Measurements from ENCODE around the gene THUMPD1. TPM values are rescaled to one million over a fixed set of nuclear protein-coding genes. Genes with fewer than 3 reads are reported as not detected.
"Not testable (repeated sequence)": the region's sequence is repeated elsewhere in the genome, so short reads cannot be mapped to it uniquely, and the experiment has no call there.

THUMPD1 gene
- total and polyA plus RNA-seq, 10 of the 15 experiments (the other 5 are each of a cell fraction or from before 2014, with no cell fraction given), result 21.5 to 49.5 (median 36.9) TPM

DNA sequence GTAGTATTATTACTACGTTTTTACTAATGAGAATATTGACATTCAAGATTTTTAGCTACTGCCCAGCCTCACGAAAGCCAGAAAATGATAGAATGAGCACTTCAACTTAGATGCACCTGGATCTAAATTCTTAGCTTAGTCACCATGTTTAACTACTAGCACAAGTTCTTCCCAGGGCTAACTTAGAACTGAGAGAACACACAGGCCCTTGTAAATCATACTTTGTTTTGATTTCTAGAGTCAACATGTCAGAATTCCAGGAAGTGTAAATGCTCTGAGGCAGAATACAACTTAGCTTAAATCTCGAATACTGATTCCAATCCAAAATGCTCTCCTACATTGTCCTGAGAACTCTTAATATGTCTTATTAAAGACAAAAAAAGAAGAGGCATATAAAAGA is 37.3 kb downstream of the THUMPD1 start (continued):
- TF ChIP-seq, protein P1, sequence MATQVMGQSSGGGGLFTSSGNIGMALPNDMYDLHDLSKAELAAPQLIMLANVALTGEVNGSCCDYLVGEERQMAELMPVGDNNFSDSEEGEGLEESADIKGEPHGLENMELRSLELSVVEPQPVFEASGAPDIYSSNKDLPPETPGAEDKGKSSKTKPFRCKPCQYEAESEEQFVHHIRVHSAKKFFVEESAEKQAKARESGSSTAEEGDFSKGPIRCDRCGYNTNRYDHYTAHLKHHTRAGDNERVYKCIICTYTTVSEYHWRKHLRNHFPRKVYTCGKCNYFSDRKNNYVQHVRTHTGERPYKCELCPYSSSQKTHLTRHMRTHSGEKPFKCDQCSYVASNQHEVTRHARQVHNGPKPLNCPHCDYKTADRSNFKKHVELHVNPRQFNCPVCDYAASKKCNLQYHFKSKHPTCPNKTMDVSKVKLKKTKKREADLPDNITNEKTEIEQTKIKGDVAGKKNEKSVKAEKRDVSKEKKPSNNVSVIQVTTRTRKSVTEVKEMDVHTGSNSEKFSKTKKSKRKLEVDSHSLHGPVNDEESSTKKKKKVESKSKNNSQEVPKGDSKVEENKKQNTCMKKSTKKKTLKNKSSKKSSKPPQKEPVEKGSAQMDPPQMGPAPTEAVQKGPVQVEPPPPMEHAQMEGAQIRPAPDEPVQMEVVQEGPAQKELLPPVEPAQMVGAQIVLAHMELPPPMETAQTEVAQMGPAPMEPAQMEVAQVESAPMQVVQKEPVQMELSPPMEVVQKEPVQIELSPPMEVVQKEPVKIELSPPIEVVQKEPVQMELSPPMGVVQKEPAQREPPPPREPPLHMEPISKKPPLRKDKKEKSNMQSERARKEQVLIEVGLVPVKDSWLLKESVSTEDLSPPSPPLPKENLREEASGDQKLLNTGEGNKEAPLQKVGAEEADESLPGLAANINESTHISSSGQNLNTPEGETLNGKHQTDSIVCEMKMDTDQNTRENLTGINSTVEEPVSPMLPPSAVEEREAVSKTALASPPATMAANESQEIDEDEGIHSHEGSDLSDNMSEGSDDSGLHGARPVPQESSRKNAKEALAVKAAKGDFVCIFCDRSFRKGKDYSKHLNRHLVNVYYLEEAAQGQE (IDR thresholded peaks at IDR 0.05; ENCODE audit: low read depth, low read length), result no peak
- no peak for TF ChIP-seq RUNX3 (IDR thresholded peaks at IDR 0.05; ENCODE audit: low read length)
- no peak for TF ChIP-seq SMC3 (IDR thresholded peaks at IDR 0.05; ENCODE audit: borderline replicate concordance, low read length)
- TF ChIP-seq MEF2A (IDR thresholded peaks at IDR 0.05; ENCODE audit: insufficient read depth, low read depth, low read length), result no peak
- no peak for TF ChIP-seq ZBTB11 (CRISPR knock-in tag; IDR thresholded peaks at IDR 0.05)
- TF ChIP-seq MTA3 (IDR thresholded peaks at IDR 0.05; ENCODE audit: borderline replicate concordance, low read length), result no peak

DNA sequence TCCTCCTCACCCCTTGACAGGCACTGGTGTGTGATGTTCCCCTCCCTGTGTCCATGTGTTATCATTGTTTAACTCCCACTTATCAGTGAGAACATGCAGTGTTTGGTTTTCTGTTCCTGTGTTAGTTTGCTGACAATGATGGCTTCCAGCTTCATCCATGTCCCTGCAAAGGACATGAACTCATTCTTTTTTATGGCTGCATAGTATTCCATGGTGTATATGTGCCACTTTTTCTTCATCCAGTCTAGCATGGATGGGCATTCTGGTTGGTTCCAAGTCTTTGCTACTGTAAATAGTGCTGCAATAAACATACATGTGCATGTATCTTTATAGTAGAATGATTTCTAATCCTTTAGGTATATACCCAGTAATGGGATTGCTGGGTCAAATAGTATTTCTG is 39.9 kb downstream of the THUMPD1 start:
- H3K4me1 ChIP-seq (ENCODE audit: control insufficient read depth, insufficient read depth, low read length); RAD21 ChIA-PET (ENCODE audit: unreplicated experiment); CTCF ChIA-PET; DNase-seq (ENCODE audit: low read depth, low spot score); H3K27me3 ChIP-seq (replicated peaks in 1 of 2; ENCODE audit: control insufficient read depth in 2 of 2, insufficient read depth in 2 of 2, low read length in 1 of 2); H2AFZ ChIP-seq (ENCODE audit: control insufficient read depth, low read depth, low read length); H3K79me2 ChIP-seq (ENCODE audit: control insufficient read depth, insufficient read depth, low read length); H3K4me2 ChIP-seq (ENCODE audit: control insufficient read depth, insufficient read depth); H3K27ac ChIP-seq (ENCODE audit: control insufficient read depth, insufficient read depth); POLR2A ChIA-PET; H3K9ac ChIP-seq (ENCODE audit: control insufficient read depth, insufficient read depth, low read length); H4K20me1 ChIP-seq (ENCODE audit: control insufficient read depth, insufficient read depth); SMC1A ChIA-PET (ENCODE audit: uncharacterized antibody, unreplicated experiment); H3K9me3 ChIP-seq (replicated peaks; ENCODE audit: control insufficient read depth, insufficient read depth, low read length); FAIRE-seq; H3K4me3 ChIP-seq; BruUV-seq (replicated peaks); ATAC-seq; H3K36me3 ChIP-seq (ENCODE audit: control insufficient read depth in 2 of 2, insufficient read depth in 2 of 2, low read length in 1 of 2): not testable (repeated sequence)
- in situ Hi-C loops (cut with MboI), result loop anchor here (10.0 kb wide), 1 partner anchor 97 kb away; no protein-coding TSS in a partner anchor
- intact Hi-C loops (cut with micrococcal nuclease; ENCODE audit: unreplicated experiment), result loop anchor here (10.0 kb wide), 1 partner anchor 317 kb away; no protein-coding TSS in a partner anchor

All from GM12878 (cell line).